Kidney capillary endothelial cell (primary cell): ENCODE measurements around the gene SMARCC2.
"Not testable (repeated sequence)": the region's sequence is repeated elsewhere in the genome, so short reads cannot be mapped to it uniquely, and the experiment has no call there.

ENCODE experiments used
- DNase-seq: peaks from one replicate; pipeline ENCODE4 v3.0.0-alpha.2; 2018; ENCODE audit warnings: low spot score

SMARCC2 gene

GRCh38 chr12:56208006-56208405 lies 18.7 kb upstream of the SMARCC2 start:
- no peak for DNase-seq

GRCh38 chr12:56206452-56207166 lies 17.3 kb upstream of the SMARCC2 start:
- no peak for DNase-seq

GRCh38 chr12:56205445-56205844 lies 16.2 kb upstream of the SMARCC2 start:
- DNase-seq = no peak

GRCh38 chr12:56204275-56204674 lies 15.0 kb upstream of the SMARCC2 start:
- no peak for DNase-seq

GRCh38 chr12:56202838-56203237 lies 13.6 kb upstream of the SMARCC2 start:
- DNase-seq = no peak

- no peak for DNase-seq
These were observed 13.1 kb upstream of the SMARCC2 start for GRCh38 chr12:56202366-56202765.

- no peak for DNase-seq
These were observed 9.6 kb upstream of the SMARCC2 start for GRCh38 chr12:56198836-56199235.

GRCh38 chr12:56197921-56198635 lies 8.8 kb upstream of the SMARCC2 start:
- no peak for DNase-seq

- not testable (repeated sequence) for DNase-seq
These were observed 7.7 kb upstream of the SMARCC2 start for GRCh38 chr12:56196818-56197550.

- DNase-seq = peak; percentile 80
These were observed 3.8 kb upstream of the SMARCC2 start for GRCh38 chr12:56193025-56193578.

GRCh38 chr12:56192582-56192981 lies 3.3 kb upstream of the SMARCC2 start:
- DNase-seq = no peak

GRCh38 chr12:56190695-56191155 lies 1.4 kb upstream of the SMARCC2 start:
- no peak for DNase-seq

GRCh38 chr12:56189918-56190694 lies 823 bp upstream of the SMARCC2 start:
- DNase-seq = peak; percentile 82

GRCh38 chr12:56188778-56189098 lies 545 bp downstream of the SMARCC2 start:
- no peak for DNase-seq

GRCh38 chr12:56188131-56188777 lies 1.0 kb downstream of the SMARCC2 start:
- no peak for DNase-seq

- no peak for DNase-seq
These were observed 2.3 kb downstream of the SMARCC2 start for GRCh38 chr12:56186957-56187356.

- DNase-seq = no peak
These were observed 10.9 kb downstream of the SMARCC2 start for GRCh38 chr12:56178347-56178746.

GRCh38 chr12:56172839-56173238 lies 16.4 kb downstream of the SMARCC2 start:
- no peak for DNase-seq

GRCh38 chr12:56169229-56169759 lies 20.0 kb downstream of the SMARCC2 start:
- DNase-seq = no peak

GRCh38 chr12:56165369-56165768 lies 23.9 kb downstream of the SMARCC2 start:
- DNase-seq = no peak

GRCh38 chr12:56164345-56164729 lies 24.9 kb downstream of the SMARCC2 start:
- no peak for DNase-seq
